RWPE1 (cell line): Measurements from ENCODE around the gene RPS6KA1.
A peak's percentile ranks its signal among the peaks of the same experiment; 100 is the strongest.

Experiments used
- CTCF ChIA-PET: fragments of 350-600 bp; sonication (Branson Sonifier 250); formaldehyde crosslinking; extraction: SDS; loops from one replicate; lab custom pipeline; 2021; lab: Yijun Ruan, JAX
- POLR2A ChIA-PET: fragments of 400-600 bp; formaldehyde crosslinking; extraction: SDS; loops from one replicate; lab custom pipeline; 2020; ENCODE audit warnings: antibody characterized with exemption; ENCODE audit not compliant: low non-redundant PET; lab: Yijun Ruan, JAX
- DNase-seq: peaks from one replicate; pipeline ENCODE4 v3.0.0; 2012; ENCODE audit warnings: low spot score
- H3K27ac ChIP-seq: fragments of 450-650 bp; 2 replicates; pipeline ENCODE4 v1.5.1; 2017
- TF ChIP-seq, protein P1 (sequence below): fragments of 450-650 bp; conservative IDR thresholded peaks from 2 replicates; pipeline ENCODE4 v1.5.1; 2017; ENCODE audit warnings: low read depth, mild to moderate bottlenecking

The RPS6KA1 gene

DNA sequence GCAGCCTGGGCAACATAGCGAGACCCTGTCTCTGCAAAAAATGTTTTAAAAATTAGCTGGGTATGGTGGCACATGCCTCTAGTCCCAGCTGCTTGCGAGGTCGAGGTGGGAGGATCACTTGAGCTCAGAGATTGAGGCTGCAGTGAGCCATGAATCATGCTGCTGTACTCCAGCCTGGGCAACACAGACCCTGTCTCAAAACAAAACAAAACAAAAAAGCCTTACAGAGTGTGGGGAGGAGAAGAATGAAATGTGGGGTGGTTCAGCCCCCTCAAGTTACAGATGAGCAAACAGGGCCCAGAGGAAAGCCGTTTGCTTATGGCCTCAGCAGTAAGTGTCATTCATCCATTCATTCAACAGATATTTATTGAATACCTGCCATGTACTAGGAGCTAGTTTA is 40.7 kb downstream of the RPS6KA1 start:
- ChIA-PET POLR2A (no interaction called here), CTCF (interaction anchor here (0.6 kb wide), 1 partner anchor 401 kb away, joined by 3 read pairs; the partner anchor contains the start of gene C1orf232)
- TF ChIP-seq, protein P1, sequence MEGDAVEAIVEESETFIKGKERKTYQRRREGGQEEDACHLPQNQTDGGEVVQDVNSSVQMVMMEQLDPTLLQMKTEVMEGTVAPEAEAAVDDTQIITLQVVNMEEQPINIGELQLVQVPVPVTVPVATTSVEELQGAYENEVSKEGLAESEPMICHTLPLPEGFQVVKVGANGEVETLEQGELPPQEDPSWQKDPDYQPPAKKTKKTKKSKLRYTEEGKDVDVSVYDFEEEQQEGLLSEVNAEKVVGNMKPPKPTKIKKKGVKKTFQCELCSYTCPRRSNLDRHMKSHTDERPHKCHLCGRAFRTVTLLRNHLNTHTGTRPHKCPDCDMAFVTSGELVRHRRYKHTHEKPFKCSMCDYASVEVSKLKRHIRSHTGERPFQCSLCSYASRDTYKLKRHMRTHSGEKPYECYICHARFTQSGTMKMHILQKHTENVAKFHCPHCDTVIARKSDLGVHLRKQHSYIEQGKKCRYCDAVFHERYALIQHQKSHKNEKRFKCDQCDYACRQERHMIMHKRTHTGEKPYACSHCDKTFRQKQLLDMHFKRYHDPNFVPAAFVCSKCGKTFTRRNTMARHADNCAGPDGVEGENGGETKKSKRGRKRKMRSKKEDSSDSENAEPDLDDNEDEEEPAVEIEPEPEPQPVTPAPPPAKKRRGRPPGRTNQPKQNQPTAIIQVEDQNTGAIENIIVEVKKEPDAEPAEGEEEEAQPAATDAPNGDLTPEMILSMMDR: no peak
- DNase-seq: no peak
- no peak overlapping the region for H3K27ac ChIP-seq

DNA sequence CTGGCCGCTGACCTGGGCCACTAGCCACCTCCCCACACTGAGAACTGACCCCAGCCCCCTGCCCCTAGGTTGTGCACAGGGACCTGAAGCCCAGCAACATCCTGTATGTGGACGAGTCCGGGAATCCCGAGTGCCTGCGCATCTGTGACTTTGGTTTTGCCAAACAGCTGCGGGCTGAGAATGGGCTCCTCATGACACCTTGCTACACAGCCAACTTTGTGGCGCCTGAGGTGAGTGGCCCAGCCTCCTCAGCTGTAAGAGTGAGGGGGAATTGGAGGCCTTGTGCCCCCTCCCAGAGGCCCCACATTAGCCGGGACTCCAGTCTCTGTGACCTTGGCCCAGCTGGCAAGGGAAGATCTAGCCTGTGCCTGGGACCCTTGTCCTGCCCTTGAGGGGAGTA is 41.8 kb downstream of the RPS6KA1 start:
- ChIA-PET POLR2A (interaction anchor here (0.7 kb wide), 1 partner anchor 34 kb away, joined by 3 read pairs; no protein-coding TSS in a partner anchor), CTCF (no interaction called here)
- no peak overlapping the region for H3K27ac ChIP-seq
- no peak for DNase-seq
- TF ChIP-seq, protein P1: no peak

DNA sequence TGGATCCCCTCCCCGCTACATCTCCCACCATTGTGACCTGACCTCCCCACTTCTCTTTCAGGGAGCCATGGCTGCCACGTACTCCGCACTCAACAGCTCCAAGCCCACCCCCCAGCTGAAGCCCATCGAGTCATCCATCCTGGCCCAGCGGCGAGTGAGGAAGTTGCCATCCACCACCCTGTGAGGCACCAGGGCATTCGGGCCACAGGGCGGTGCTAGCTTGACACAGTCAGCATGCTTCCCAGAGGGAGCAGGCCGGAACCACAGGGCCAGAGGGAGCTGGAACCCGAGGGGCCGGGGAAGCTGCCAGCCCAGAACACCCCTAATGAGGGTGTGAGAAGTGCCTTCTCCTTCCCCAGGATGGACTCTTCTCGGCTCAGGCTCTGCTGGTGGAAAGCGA is 44.5 kb downstream of the RPS6KA1 start:
- peak overlapping the region; percentile 21; the same call in 1 of the 2 replicates for H3K27ac ChIP-seq
- TF ChIP-seq, protein P1: no peak
- POLR2A ChIA-PET: no interaction called here
- DNase-seq: no peak
- CTCF ChIA-PET: interaction anchor here (0.7 to 1.1 kb wide), 2 partner anchors 20 to 227 kb away, joined by 3 read pairs; no protein-coding TSS in a partner anchor

DNA sequence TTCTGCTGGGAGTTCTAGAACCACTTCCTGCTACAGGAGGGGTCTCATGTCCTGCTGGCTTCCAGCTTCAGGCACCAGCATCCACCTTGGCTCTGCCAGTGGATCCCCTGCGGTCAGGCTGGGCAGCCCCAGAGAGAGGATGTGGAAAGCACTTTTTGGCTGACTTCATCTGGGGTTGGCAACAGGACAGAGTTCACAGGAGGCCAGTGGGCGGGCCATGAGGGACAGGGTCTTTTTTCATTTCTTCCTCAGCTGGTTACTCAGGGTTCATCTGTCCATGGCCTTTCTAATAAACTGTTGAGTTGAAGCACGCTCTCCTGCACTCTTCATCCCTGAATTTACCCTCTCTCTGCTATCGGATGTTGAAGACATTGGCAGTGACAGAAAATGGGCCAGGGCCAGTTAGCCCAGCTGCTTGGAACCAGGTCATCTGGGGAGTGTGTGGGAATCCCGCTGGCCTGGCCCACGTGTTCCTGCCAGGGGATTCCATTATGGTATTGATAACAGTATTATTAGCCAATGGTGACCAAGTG is 45.2 kb downstream of the RPS6KA1 start:
- peak overlapping the region; percentile 21; the same call in 1 of the 2 replicates for H3K27ac ChIP-seq
- no peak for DNase-seq
- POLR2A ChIA-PET: no interaction called here
- CTCF ChIA-PET: interaction anchor here (0.7 to 1.1 kb wide), 2 partner anchors 21 to 227 kb away, joined by 3 read pairs; no protein-coding TSS in a partner anchor
- TF ChIP-seq, protein P1: no peak

DNA sequence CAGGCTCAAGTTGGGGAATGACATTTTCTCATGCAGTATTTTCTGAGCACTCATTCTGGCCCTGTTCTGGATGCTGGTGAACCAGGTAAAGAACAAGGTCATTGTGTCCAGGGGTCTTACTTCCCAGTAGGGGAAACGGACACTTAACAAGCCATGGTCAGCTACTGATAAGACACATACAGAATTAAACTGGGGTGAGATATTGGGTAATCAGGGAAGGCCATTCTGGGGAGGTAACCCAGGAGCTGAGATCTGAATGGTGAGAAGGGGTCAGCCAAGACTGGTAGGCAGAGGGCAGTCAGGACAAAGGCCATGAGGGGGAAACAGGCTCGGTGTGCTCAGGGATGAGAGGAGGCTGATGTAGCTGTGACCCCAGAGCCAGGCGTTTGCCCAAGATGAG is 45.8 kb downstream of the RPS6KA1 start:
- ChIA-PET CTCF (no interaction called here), POLR2A (no interaction called here)
- no peak for DNase-seq
- TF ChIP-seq, protein P1: no peak
- peak overlapping the region; percentile 4; the same call in 1 of the 2 replicates for H3K27ac ChIP-seq

DNA sequence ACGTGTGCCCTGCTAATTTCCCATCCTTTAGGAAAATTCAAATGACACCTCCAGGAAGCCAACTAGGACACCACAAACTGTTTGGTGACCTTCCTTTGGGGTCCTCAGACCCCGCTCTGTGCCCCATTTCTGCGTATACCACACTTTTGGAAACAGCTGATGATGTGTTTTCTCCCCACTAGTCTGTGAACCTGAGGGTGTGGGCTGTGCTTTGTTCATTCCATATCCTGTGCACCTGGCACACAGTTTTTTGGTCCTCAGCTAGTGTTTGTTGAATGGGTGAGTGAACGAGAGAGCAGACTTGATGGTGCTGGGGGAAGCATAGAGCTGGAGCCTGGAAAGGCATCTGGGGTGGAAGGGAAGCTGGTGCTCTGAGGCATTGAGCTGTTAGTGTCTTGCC is 48.6 kb downstream of the RPS6KA1 start:
- DNase-seq: no peak
- CTCF ChIA-PET: no interaction called here
- TF ChIP-seq, protein P1: no peak
- POLR2A ChIA-PET: interaction anchor here (0.6 kb wide), 2 partner anchors 180 to 262 kb away, joined by 4 to 6 read pairs; no protein-coding TSS in a partner anchor
- H3K27ac ChIP-seq: no peak overlapping the region
